Keratinocyte (primary cell): ENCODE measurements around the gene SLC25A43.

Experiments used
- EZH2 ChIP-seq: IDR thresholded peaks from one replicate; pipeline ENCODE4 v1.6.1; 2012; ENCODE audit warnings: inconsistent platforms, mild to moderate bottlenecking, low read length, moderate library complexity
- TF ChIP-seq, protein P1 (sequence below), 3 experiments: IDR thresholded peaks in 1 of 3; conservative IDR thresholded peaks in 1 of 3; optimal IDR thresholded peaks in 1 of 3; 2 replicates in 2 of 3; 3 replicates in 1 of 3; pipeline versions ENCODE3 to v1.5.1; 2011; ENCODE audit warnings: low read length in 3 of 3, mild to moderate bottlenecking in 3 of 3, moderate library complexity in 2 of 3, control low read depth in 1 of 3, inconsistent platforms in 1 of 3; ENCODE audit not compliant: insufficient read depth in 2 of 3; ENCODE audit errors: extremely low read depth in 1 of 3

DNA sequence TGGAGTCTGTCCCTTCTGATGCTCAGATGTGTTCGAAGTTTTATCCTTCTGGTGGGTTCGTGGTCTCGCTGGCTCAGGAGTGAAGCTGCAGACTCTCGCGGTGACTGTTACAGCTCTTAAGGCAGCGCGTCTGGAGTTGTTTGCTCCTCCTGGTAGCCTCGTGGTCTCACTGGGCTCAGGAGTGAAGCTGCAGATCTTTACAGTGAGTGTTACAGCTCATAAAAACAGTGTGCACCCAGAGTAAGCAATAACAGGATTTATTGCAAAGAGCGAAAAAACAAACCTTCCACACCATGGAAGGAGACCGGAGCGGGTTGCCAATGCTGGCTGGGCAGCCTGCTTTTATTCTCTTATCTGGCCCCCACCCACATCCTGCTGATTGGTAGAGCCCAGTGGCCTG lies 87.6 kb downstream of the SLC25A43 start:
- TF ChIP-seq EZH2: no peak
- TF ChIP-seq, protein P1, sequence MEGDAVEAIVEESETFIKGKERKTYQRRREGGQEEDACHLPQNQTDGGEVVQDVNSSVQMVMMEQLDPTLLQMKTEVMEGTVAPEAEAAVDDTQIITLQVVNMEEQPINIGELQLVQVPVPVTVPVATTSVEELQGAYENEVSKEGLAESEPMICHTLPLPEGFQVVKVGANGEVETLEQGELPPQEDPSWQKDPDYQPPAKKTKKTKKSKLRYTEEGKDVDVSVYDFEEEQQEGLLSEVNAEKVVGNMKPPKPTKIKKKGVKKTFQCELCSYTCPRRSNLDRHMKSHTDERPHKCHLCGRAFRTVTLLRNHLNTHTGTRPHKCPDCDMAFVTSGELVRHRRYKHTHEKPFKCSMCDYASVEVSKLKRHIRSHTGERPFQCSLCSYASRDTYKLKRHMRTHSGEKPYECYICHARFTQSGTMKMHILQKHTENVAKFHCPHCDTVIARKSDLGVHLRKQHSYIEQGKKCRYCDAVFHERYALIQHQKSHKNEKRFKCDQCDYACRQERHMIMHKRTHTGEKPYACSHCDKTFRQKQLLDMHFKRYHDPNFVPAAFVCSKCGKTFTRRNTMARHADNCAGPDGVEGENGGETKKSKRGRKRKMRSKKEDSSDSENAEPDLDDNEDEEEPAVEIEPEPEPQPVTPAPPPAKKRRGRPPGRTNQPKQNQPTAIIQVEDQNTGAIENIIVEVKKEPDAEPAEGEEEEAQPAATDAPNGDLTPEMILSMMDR (optimal IDR thresholded peaks at IDR 0.05 in 1 of 3, IDR thresholded peaks at IDR 0.05 in 1 of 3, conservative IDR thresholded peaks at IDR 0.05 in 1 of 3; ENCODE audit: extremely low read depth in 1 of 3, insufficient read depth in 2 of 3, low read length in 3 of 3): no peak
